DND-41 (cell line): ENCODE data around the gene FRYL.

Experiments used
- ATAC-seq: fragments of 200-7000 bp; cut with Tn5 transposase; 3 replicates; pipeline ENCODE4 v1.9.1; 2021; ENCODE audit warnings: low read depth; ENCODE audit not compliant: insufficient read depth
- DNase-seq: peaks from one replicate; pipeline ENCODE4 v3.0.0-alpha.2; 2020
- H2AFZ ChIP-seq: 2 replicates; pipeline ENCODE4 v1.6.0; 2012; ENCODE audit warnings: low read depth, low read length
- H3K27ac ChIP-seq: 2 replicates; pipeline ENCODE4 v1.5.1; 2012; ENCODE audit warnings: low read length, inconsistent platforms
- H3K27me3 ChIP-seq: fragments of 200-600 bp; sonication (generic); 2 replicates; pipeline ENCODE4 v1.6.0; 2012; ENCODE audit warnings: low read length, mild to moderate bottlenecking, inconsistent platforms; ENCODE audit not compliant: insufficient read depth, poor library complexity
- H3K36me3 ChIP-seq: 2 replicates; pipeline ENCODE4 v1.5.1; 2012; ENCODE audit warnings: low read length, inconsistent platforms; ENCODE audit not compliant: insufficient read depth
- H3K4me1 ChIP-seq: 2 replicates; pipeline ENCODE4 v1.5.1; 2012; ENCODE audit warnings: mild to moderate bottlenecking, low read length; ENCODE audit not compliant: insufficient read depth
- H3K4me2 ChIP-seq: 2 replicates; pipeline ENCODE4 v1.6.0; 2012; ENCODE audit warnings: mild to moderate bottlenecking, moderate library complexity, low read length, inconsistent platforms; ENCODE audit not compliant: insufficient read depth
- H3K4me3 ChIP-seq, 2 experiments: fragments of 200-600 bp in 1 of 2; shearing (Covaris generic) in 1 of 2; 2 replicates each; pipeline ENCODE4 v1.5.1; 2012 to 2016; ENCODE audit warnings: inconsistent platforms in 2 of 2, low read length in 2 of 2, mild to moderate bottlenecking in 2 of 2, low read depth in 1 of 2, moderate library complexity in 1 of 2
- H3K79me2 ChIP-seq: 2 replicates; pipeline ENCODE4 v1.6.0; 2012; ENCODE audit warnings: low read length, inconsistent platforms; ENCODE audit not compliant: insufficient read depth
- H3K9ac ChIP-seq: 2 replicates; pipeline ENCODE4 v1.6.0; 2012; ENCODE audit warnings: low read depth, mild to moderate bottlenecking, inconsistent platforms, low read length, moderate library complexity
- H3K9me3 ChIP-seq: 2 replicates; pipeline ENCODE4 v1.5.1; 2012; ENCODE audit warnings: low read length, moderate library complexity, mild to moderate bottlenecking, inconsistent platforms; ENCODE audit not compliant: insufficient read depth, severe bottlenecking
- H4K20me1 ChIP-seq: 2 replicates; pipeline ENCODE4 v1.6.0; 2012; ENCODE audit warnings: low read length; ENCODE audit not compliant: insufficient read depth
- CTCF ChIP-seq: IDR thresholded peaks from 2 replicates; pipeline ENCODE4 v1.5.1; 2012; ENCODE audit warnings: borderline replicate concordance, low read length, moderate library complexity, mild to moderate bottlenecking; ENCODE audit not compliant: poor library complexity, severe bottlenecking; ENCODE audit errors: extremely low read depth
- EZH2 ChIP-seq: IDR thresholded peaks from 3 replicates; pipeline ENCODE4 v1.6.1; 2012; ENCODE audit warnings: borderline replicate concordance, low read depth, mild to moderate bottlenecking, moderate library complexity, low read length, inconsistent platforms; ENCODE audit not compliant: severe bottlenecking

Gene FRYL

GRCh38 chr4:48660347-48660746 lies 119.7 kb downstream of the FRYL start:
- Histone ChIP-seq H3K9me3 (no peaks in the 10 kb centered on the region), H3K4me3 (no peak overlapping the region), H3K36me3 (peaks cover 4% of the 10 kb centered on the region; the same call in 1 of the 2 replicates), H3K4me2 (no peak overlapping the region), H2AFZ (no peak overlapping the region), H3K27me3 (no peaks in the 10 kb centered on the region), H4K20me1 (peaks cover 16% of the 10 kb centered on the region; the same call in 1 of the 2 replicates), H3K27ac (no peak overlapping the region), H3K4me1 (peaks cover under 1% of the 10 kb centered on the region; the same call in 1 of the 2 replicates), H3K9ac (no peak overlapping the region), H3K79me2 (peaks cover 78% of the 10 kb centered on the region)
- TF ChIP-seq CTCF (no peak), EZH2 (no peak)
- no peak for ATAC-seq
- DNase-seq = no peak

GRCh38 chr4:48654015-48654664 lies 125.9 kb downstream of the FRYL start:
- Histone ChIP-seq H3K27ac (peak overlapping the region; percentile 63; the same call in 1 of the 2 replicates), H3K4me3 (no peak overlapping the region), H3K9ac (no peak overlapping the region), H4K20me1 (peaks cover 23% of the 10 kb centered on the region), H3K9me3 (no peaks in the 10 kb centered on the region), H3K79me2 (peaks cover 83% of the 10 kb centered on the region), H2AFZ (no peak overlapping the region), H3K27me3 (no peaks in the 10 kb centered on the region), H3K36me3 (no peaks in the 10 kb centered on the region), H3K4me2 (peak overlapping the region; percentile 48; the same call in 1 of the 2 replicates), H3K4me1 (peaks cover 26% of the 10 kb centered on the region)
- TF ChIP-seq CTCF = no peak
- DNase-seq (no peak), ATAC-seq (no peak; the same call in 2 of the 3 replicates)

- TF ChIP-seq EZH2 = no peak
- DNase-seq (peak; percentile 67), ATAC-seq (peak; percentile 82)
- Histone ChIP-seq H3K9ac (no peak overlapping the region), H3K4me1 (peaks cover 26% of the 10 kb centered on the region), H3K27me3 (no peaks in the 10 kb centered on the region), H3K36me3 (no peaks in the 10 kb centered on the region), H2AFZ (no peak overlapping the region), H3K9me3 (no peaks in the 10 kb centered on the region), H3K4me3 (no peak overlapping the region), H4K20me1 (peaks cover 25% of the 10 kb centered on the region), H3K27ac (peak overlapping the region; percentile 63; the same call in 1 of the 2 replicates), H3K79me2 (peaks cover 83% of the 10 kb centered on the region), H3K4me2 (peak overlapping the region; percentile 48; the same call in 1 of the 2 replicates)
Measured at GRCh38 chr4:48653217-48654014, 126.7 kb downstream of the FRYL start.

GRCh38 chr4:48651914-48652313 lies 128.2 kb downstream of the FRYL start:
- no peak overlapping the region for H3K27ac ChIP-seq
- no peaks in the 10 kb centered on the region for H3K27me3 ChIP-seq
- ATAC-seq (no peak), DNase-seq (no peak)
- TF ChIP-seq CTCF (no peak), EZH2 (no peak)
- H3K36me3 ChIP-seq = no peaks in the 10 kb centered on the region
- H3K4me2 ChIP-seq = no peak overlapping the region
- H2AFZ ChIP-seq = no peak overlapping the region
- H3K9me3 ChIP-seq = no peaks in the 10 kb centered on the region
- H3K79me2 ChIP-seq = peaks cover 83% of the 10 kb centered on the region
- peaks cover 26% of the 10 kb centered on the region for H3K4me1 ChIP-seq
- H4K20me1 ChIP-seq = peaks cover 22% of the 10 kb centered on the region
- H3K9ac ChIP-seq = no peak overlapping the region
- H3K4me3 ChIP-seq = no peak overlapping the region
